Measurements from ENCODE around the gene GTF2F1.

- no peak for TF ChIP-seq CTCF (IDR thresholded peaks at IDR 0.05)
- no peak for TF ChIP-seq EP300 (IDR thresholded peaks at IDR 0.05)
Measured at GRCh38 chr19:6362351-6362801, 30.6 kb downstream of the GTF2F1 start.

All from suprapubic skin (tissue), 3 donors.